Suprapubic skin (tissue), 4 donors: ENCODE data around the gene VSX1. TPM values are rescaled to one million over a fixed set of nuclear protein-coding genes. Genes with fewer than 3 reads are reported as not detected.
A peak's percentile ranks its signal among the peaks of the same experiment; 100 is the strongest.

Source experiments
- DNase-seq, 2 donors: peaks; one replicate each; pipeline ENCODE4 v3.0.0-alpha.2; 2019; ENCODE audit warnings: low spot score in 2 of 2
- H3K27ac ChIP-seq: fragments of 200-600 bp; sonication (generic); one replicate; pipeline ENCODE4 v1.5.1; 2019
- H3K27me3 ChIP-seq: fragments of 200-600 bp; sonication (generic); one replicate; pipeline ENCODE4 v1.5.1; 2019
- H3K36me3 ChIP-seq: fragments of 200-600 bp; sonication (generic); one replicate; pipeline ENCODE4 v1.5.1; 2019
- H3K4me1 ChIP-seq: fragments of 200-600 bp; sonication (generic); one replicate; pipeline ENCODE4 v1.5.1; 2019
- H3K4me3 ChIP-seq: fragments of 200-600 bp; sonication (generic); one replicate; pipeline ENCODE4 v1.5.1; 2019; ENCODE audit warnings: mild to moderate bottlenecking
- H3K9me3 ChIP-seq: fragments of 200-600 bp; sonication (generic); one replicate; pipeline ENCODE4 v1.5.1; 2019
- CTCF ChIP-seq, 2 donors: fragments of 200-600 bp in 1 of 2; fragments of 450-650 bp in 1 of 2; sonication (generic) in 1 of 2; IDR thresholded peaks; one replicate each; pipeline ENCODE4 v1.5.1; 2016 to 2019; ENCODE audit warnings: antibody characterized with exemption in 2 of 2, mild to moderate bottlenecking in 1 of 2, moderate library complexity in 1 of 2
- EP300 ChIP-seq: sonication (generic); formaldehyde crosslinking; IDR thresholded peaks from one replicate; pipeline ENCODE4 v1.6.1; 2017; ENCODE audit warnings: antibody characterized with exemption
- POLR2A ChIP-seq, 2 donors: fragments of 450-650 bp; IDR thresholded peaks; one replicate each; pipeline ENCODE4 v1.6.1; 2017; ENCODE audit warnings: antibody characterized with exemption in 2 of 2, mild to moderate bottlenecking in 2 of 2, moderate library complexity in 2 of 2
- POLR2AphosphoS5 ChIP-seq, 3 donors: sonication (generic); formaldehyde crosslinking; IDR thresholded peaks; one replicate each; pipeline ENCODE4 v1.6.1; 2017; ENCODE audit warnings: antibody characterized with exemption in 3 of 3
- WGBS: methylation state at CpG from one replicate; pipeline ENCODE4 v1.1.5; 2018; 5-methylcytosine and 5-hydroxymethylcytosine counted together
- total RNA-seq, 4 donors: library from RNA; depleted of rRNA; stranded (reverse); fragments of >200 nt; gene quantifications; one replicate each; pipeline ENCODE4 v1.1.0, GENCODE V29; 2016

The VSX1 gene
- total RNA-seq, 4 donors from 2014 or later = not detected

- no peaks in the 10 kb centered on the region for H3K27me3 ChIP-seq
- 67% methylated on average over 16 of the region's 16 CpGs for WGBS
- no peak overlapping the region for H3K4me3 ChIP-seq
- H3K27ac ChIP-seq = peak overlapping the region; percentile 87
- no peaks in the 10 kb centered on the region for H3K36me3 ChIP-seq
- H3K4me1 ChIP-seq = peaks cover 96% of the 10 kb centered on the region
- H3K9me3 ChIP-seq = no peaks in the 10 kb centered on the region
- TF ChIP-seq POLR2AphosphoS5 (IDR thresholded peaks at IDR 0.05) = peak in 1 of 3 donors; percentile 15
- peak; percentile 26 for TF ChIP-seq EP300
- no peak for TF ChIP-seq CTCF (IDR thresholded peaks at IDR 0.05)
- DNase-seq = peak; percentile 75
Measured at GRCh38 chr20:25052255-25053194, 29.4 kb downstream of the VSX1 start.

GRCh38 chr20:25051386-25052155 lies 30.4 kb downstream of the VSX1 start:
- H3K9me3 ChIP-seq = no peaks in the 10 kb centered on the region
- no peaks in the 10 kb centered on the region for H3K27me3 ChIP-seq
- H3K4me1 ChIP-seq = peaks cover 99% of the 10 kb centered on the region
- TF ChIP-seq CTCF (IDR thresholded peaks at IDR 0.05) (no peak), POLR2AphosphoS5 (IDR thresholded peaks at IDR 0.05) (no peak), POLR2A (IDR thresholded peaks at IDR 0.05) (no peak), EP300 (no peak)
- H3K36me3 ChIP-seq = peaks cover 9% of the 10 kb centered on the region
- H3K4me3 ChIP-seq = no peak overlapping the region
- no peak overlapping the region for H3K27ac ChIP-seq
- DNase-seq = peak in 1 of 2 donors; percentile 57
- 94% methylated on average over 7 of the region's 7 CpGs for WGBS

- WGBS = 91% methylated on average over 13 of the region's 17 CpGs
- Histone ChIP-seq H3K4me1 (peaks cover 91% of the 10 kb centered on the region), H3K9me3 (no peaks in the 10 kb centered on the region), H3K4me3 (no peak overlapping the region), H3K27ac (no peak overlapping the region), H3K27me3 (no peaks in the 10 kb centered on the region), H3K36me3 (peaks cover 17% of the 10 kb centered on the region)
- TF ChIP-seq POLR2AphosphoS5 (IDR thresholded peaks at IDR 0.05) (no peak), EP300 (no peak), POLR2A (IDR thresholded peaks at IDR 0.05) (no peak), CTCF (IDR thresholded peaks at IDR 0.05) (no peak)
- DNase-seq = peak; percentile 54 to 71
Measured at GRCh38 chr20:25050501-25051350, 31.2 kb downstream of the VSX1 start.

GRCh38 chr20:25050082-25050481 lies 31.9 kb downstream of the VSX1 start:
- peaks cover 88% of the 10 kb centered on the region for H3K4me1 ChIP-seq

More at GRCh38 chr20:25050082-25050481, 31.9 kb downstream of the VSX1 start:
- Histone ChIP-seq H3K36me3 (peaks cover 17% of the 10 kb centered on the region), H3K4me3 (no peak overlapping the region), H3K27me3 (no peaks in the 10 kb centered on the region), H3K27ac (peak overlapping the region; percentile 6), H3K9me3 (no peaks in the 10 kb centered on the region)
- no peak for TF ChIP-seq POLR2AphosphoS5 (IDR thresholded peaks at IDR 0.05)
- TF ChIP-seq POLR2A (IDR thresholded peaks at IDR 0.05) = no peak
- TF ChIP-seq EP300 = no peak
- no peak for TF ChIP-seq CTCF (IDR thresholded peaks at IDR 0.05)
- DNase-seq = no peak
- 58% methylated on average over 7 of the region's 7 CpGs for WGBS
